HG03342 (cell line): ENCODE measurements around the gene KCNA5.

Experiments
- ATAC-seq: cut with Tn5 transposase; IDR thresholded peaks from one replicate; pipeline ENCODE4 v1.9.1; 2021; ENCODE audit warnings: mild to moderate bottlenecking, moderate library complexity; ENCODE audit not compliant: unreplicated experiment

Gene KCNA5

GRCh38 chr12:5063149-5063548 lies 19.5 kb downstream of the KCNA5 start:
- no peak for ATAC-seq

GRCh38 chr12:5064913-5065490 lies 21.3 kb downstream of the KCNA5 start:
- ATAC-seq: no peak

GRCh38 chr12:5066251-5066650 lies 22.6 kb downstream of the KCNA5 start:
- ATAC-seq: no peak

GRCh38 chr12:5068126-5068525 lies 24.4 kb downstream of the KCNA5 start:
- ATAC-seq: no peak

- no peak for ATAC-seq
Measured at GRCh38 chr12:5068619-5069018, 24.9 kb downstream of the KCNA5 start.

- ATAC-seq: no peak
Measured at GRCh38 chr12:5070090-5070489, 26.4 kb downstream of the KCNA5 start.

GRCh38 chr12:5071496-5071895 lies 27.8 kb downstream of the KCNA5 start:
- no peak for ATAC-seq

- no peak for ATAC-seq
Measured at GRCh38 chr12:5072311-5072710, 28.6 kb downstream of the KCNA5 start.

GRCh38 chr12:5073054-5073453 lies 29.4 kb downstream of the KCNA5 start:
- ATAC-seq: no peak

GRCh38 chr12:5073853-5074252 lies 30.2 kb downstream of the KCNA5 start:
- no peak for ATAC-seq

- ATAC-seq: no peak
Measured at GRCh38 chr12:5076761-5077160, 33.1 kb downstream of the KCNA5 start.

GRCh38 chr12:5078423-5078822 lies 34.7 kb downstream of the KCNA5 start:
- ATAC-seq: no peak

- ATAC-seq: no peak
Measured at GRCh38 chr12:5081016-5081415, 37.3 kb downstream of the KCNA5 start.

GRCh38 chr12:5083955-5084849 lies 40.5 kb downstream of the KCNA5 start:
- no peak for ATAC-seq

GRCh38 chr12:5085896-5086295 lies 42.2 kb downstream of the KCNA5 start:
- no peak for ATAC-seq

GRCh38 chr12:5087831-5088554 lies 44.3 kb downstream of the KCNA5 start:
- no peak for ATAC-seq

- no peak for ATAC-seq
Measured at GRCh38 chr12:5088586-5089264, 45.0 kb downstream of the KCNA5 start.

GRCh38 chr12:5094551-5094950 lies 50.9 kb downstream of the KCNA5 start:
- no peak for ATAC-seq

GRCh38 chr12:5094986-5095385 lies 51.3 kb downstream of the KCNA5 start:
- ATAC-seq: no peak
